Stimulated activated CD4-positive, alpha-beta T cell treated with anti-CD3 and anti-CD28 coated beads, Interleukin-1b, Interleukin-23, amount 100 ng/mL, for 24 hours (primary cell): ENCODE data around the gene SRRM2.
"Not testable (repeated sequence)": the region's sequence is repeated elsewhere in the genome, so short reads cannot be mapped to it uniquely, and the experiment has no call there.

Experiments used
- DNase-seq, 4 experiments: peaks; one replicate each; pipeline ENCODE4 v3.0.0-alpha.2; 2020; ENCODE audit warnings: low read depth in 4 of 4, low spot score in 1 of 4

SRRM2 gene

GRCh38 chr16:2713985-2714774 is 38.3 kb upstream of the SRRM2 start:
- no peak for DNase-seq

- no peak for DNase-seq
Measured at GRCh38 chr16:2715064-2715463, 37.4 kb upstream of the SRRM2 start.

- peak; percentile 59 to 66 (median 63) for DNase-seq
Measured at GRCh38 chr16:2715519-2715918, 36.9 kb upstream of the SRRM2 start.

GRCh38 chr16:2715966-2716885 is 36.2 kb upstream of the SRRM2 start:
- no peak for DNase-seq

GRCh38 chr16:2716948-2717347 is 35.5 kb upstream of the SRRM2 start:
- DNase-seq: no peak

GRCh38 chr16:2717383-2718263 is 34.8 kb upstream of the SRRM2 start:
- DNase-seq: no peak

GRCh38 chr16:2719328-2720063 is 32.9 kb upstream of the SRRM2 start:
- DNase-seq: no peak

- DNase-seq: no peak
Measured at GRCh38 chr16:2720064-2720457, 32.4 kb upstream of the SRRM2 start, which contains the start of gene PRSS27. PRSS27 (minus strand) TSS chr16:2720224; CDS start chr16:2720160, 64 bp downstream.

GRCh38 chr16:2720719-2721633 is 31.5 kb upstream of the SRRM2 start:
- peak; percentile 73 to 90 (median 80) for DNase-seq

- not testable (repeated sequence) for DNase-seq
Measured at GRCh38 chr16:2721634-2722173, 30.7 kb upstream of the SRRM2 start.

- DNase-seq: no peak
Measured at GRCh38 chr16:2724088-2724676, 28.3 kb upstream of the SRRM2 start.

GRCh38 chr16:2724816-2725348 is 27.6 kb upstream of the SRRM2 start:
- DNase-seq: no peak

- no peak for DNase-seq
Measured at GRCh38 chr16:2726923-2727322, 25.5 kb upstream of the SRRM2 start.

- no peak for DNase-seq
Measured at GRCh38 chr16:2728034-2728433, 24.4 kb upstream of the SRRM2 start.

- no peak for DNase-seq
Measured at GRCh38 chr16:2734844-2735515, 17.5 kb upstream of the SRRM2 start.

GRCh38 chr16:2736476-2737237 is 15.8 kb upstream of the SRRM2 start:
- DNase-seq: no peak

GRCh38 chr16:2737238-2737605 is 15.2 kb upstream of the SRRM2 start:
- DNase-seq: no peak
